HG02798 (cell line): ENCODE data around the gene CERS1.

ENCODE experiments used
- ATAC-seq: cut with Tn5 transposase; IDR thresholded peaks from one replicate; pipeline ENCODE4 v1.9.1; 2021; ENCODE audit warnings: mild to moderate bottlenecking; ENCODE audit not compliant: unreplicated experiment, poor library complexity

Gene CERS1

GRCh38 chr19:18844806-18845329 lies 51.1 kb downstream of the CERS1 start:
- no peak for ATAC-seq

DNA sequence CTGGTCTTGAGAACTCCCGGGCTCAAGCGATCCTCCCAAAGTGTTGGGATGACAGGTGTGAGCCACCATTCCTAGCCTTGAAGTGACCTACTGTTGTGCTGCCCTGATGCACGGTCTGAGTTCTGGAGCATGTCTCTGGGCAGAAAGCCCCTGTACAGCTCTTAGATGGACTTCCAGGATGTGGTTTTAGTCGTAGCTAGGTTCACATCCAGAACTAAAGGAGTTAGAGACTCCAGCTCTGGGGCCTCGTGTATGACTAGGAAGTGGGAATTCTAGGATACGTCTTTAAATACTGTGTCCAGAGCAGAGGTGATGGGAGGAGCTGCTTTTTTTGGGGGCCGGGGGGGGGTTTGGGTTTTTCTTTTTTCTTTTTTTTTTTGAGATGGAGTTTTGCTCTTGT lies 52.0 kb downstream of the CERS1 start:
- no peak for ATAC-seq

DNA sequence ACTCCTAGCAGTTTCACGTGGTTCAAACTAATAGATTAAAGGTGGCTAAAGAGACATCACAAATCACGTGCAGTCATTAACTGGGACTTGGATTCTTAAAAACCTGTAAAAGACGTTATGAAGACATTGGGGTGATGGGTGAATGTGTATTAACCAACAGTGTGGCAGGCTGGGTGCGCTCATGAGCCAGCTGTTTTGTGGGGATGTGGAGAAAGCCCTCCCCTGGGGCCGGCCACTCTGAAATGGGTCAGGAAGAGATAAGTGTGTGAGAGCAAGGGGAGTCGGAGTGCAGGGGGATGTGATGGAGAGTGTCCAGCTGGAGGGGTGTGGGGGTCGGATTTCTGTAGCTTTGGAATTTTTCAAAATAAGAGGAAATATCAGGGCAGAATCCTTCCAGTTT lies 53.8 kb downstream of the CERS1 start:
- no peak for ATAC-seq

- ATAC-seq: no peak
These were observed 54.6 kb downstream of the CERS1 start for GRCh38 chr19:18841400-18841799.

- no peak for ATAC-seq
These were observed 55.4 kb downstream of the CERS1 start for GRCh38 chr19:18840288-18841267.

- ATAC-seq: no peak
These were observed 56.3 kb downstream of the CERS1 start for GRCh38 chr19:18839465-18840287.

DNA sequence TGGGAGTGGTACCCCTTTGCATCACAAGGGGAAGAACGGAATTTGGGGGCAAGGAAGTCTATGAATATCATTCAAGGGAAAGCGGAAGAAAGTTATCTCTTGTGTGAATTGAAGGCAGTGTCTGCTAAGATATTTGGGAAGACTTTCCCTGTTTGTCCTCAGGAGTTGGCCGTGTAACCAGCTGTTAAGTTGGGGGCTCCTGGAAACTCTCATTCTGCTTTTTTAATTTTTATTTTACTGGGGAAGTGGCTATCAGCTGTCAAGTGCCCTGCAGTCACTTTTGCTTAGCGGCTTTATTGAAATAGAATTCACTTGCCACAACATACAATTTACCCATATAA lies 61.3 kb downstream of the CERS1 start:
- ATAC-seq: no peak

GRCh38 chr19:18833849-18834643 lies 61.9 kb downstream of the CERS1 start:
- no peak for ATAC-seq

GRCh38 chr19:18833141-18833476 lies 62.8 kb downstream of the CERS1 start:
- no peak for ATAC-seq

- ATAC-seq: peak; percentile 26
These were observed 63.4 kb downstream of the CERS1 start for GRCh38 chr19:18832306-18833140.

DNA sequence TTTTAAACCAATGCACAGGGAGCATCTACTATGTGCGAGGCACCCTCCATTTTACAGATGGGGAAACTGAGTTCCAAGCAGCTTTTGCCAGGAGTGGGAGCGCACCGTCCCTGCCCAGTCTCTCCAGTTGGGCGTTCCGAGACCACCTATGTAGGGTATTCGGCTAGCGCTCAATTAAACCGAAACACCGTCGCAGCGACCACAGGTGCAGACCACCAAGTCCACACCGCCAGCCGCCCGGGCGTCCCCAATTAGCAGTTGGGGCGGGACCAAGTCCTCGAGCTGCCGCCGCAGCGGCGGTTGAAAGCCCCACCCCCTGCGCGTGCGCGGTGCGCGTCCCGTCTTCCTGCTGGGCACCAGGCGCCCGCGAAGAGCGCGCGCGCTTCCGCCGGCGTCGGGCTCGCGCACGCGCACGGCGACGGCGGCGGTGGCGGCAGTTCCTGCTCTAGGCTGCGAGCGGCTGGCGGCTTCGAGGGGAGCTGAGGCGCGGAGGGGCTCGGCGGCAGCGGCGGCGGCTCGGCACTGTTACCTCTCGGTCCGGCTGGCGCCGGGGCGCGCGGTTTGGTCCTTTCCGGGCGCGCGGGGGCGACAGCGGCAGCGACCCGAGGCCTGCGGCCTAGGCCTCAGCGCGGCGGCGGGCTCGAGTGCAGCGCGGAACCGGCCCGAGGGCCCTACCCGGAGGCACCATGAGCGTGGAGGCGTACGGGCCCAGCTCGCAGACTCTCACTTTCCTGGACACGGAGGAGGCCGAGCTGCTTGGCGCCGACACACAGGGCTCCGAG lies 64.2 kb downstream of the CERS1 start, which contains the start of gene UPF1:
Gene UPF1, plus strand, starts transcription at position 436 of the 782 bp plus-strand sequence. Its CDS starts 251 bp downstream, at position 687.
- ATAC-seq: peak; percentile 82

GRCh38 chr19:18830488-18830887 lies 65.5 kb downstream of the CERS1 start:
- ATAC-seq: no peak

DNA sequence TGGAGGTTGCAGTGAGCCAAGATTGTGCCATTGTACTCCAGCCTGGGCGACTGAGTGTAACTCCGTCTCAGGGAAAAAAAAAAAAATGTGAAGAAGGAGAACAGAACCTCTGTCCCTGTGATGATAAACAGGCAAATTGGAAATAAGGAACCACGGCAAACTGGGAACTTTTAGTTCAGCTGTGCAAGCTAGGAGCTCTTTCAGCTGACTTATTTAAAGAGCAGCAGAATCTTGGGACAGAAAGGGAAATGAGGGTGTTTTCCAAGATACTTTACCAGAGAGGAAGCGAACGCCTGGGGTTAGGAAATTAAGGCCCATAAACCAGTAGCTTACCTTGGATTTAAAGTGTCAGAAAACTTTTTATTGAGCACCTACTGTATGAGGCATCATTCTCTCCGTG lies 67.2 kb downstream of the CERS1 start:
- no peak for ATAC-seq
